ENCODE results near the gene HAND2. TPM values are rescaled to one million over a fixed set of nuclear protein-coding genes. Genes with fewer than 3 reads are reported as not detected.

Gene HAND2
- total RNA-seq = 10 to 100 TPM in 1 of 4 donors, 1 to 10 TPM in 2, under 1 TPM in 1; 0.25 to 11.0 (median 4.1) TPM

- peak in 1 of 2 donors; percentile 71 for DNase-seq (ENCODE audit: low spot score in 2 of 2)
- TF ChIP-seq CTCF (IDR thresholded peaks at IDR 0.05) (no peak), POLR2A (IDR thresholded peaks at IDR 0.05) (no peak)
- WGBS, 2 donors = 1 to 3% methylated on average over 55 to 64 of the region's 81 CpGs
Measured at GRCh38 chr4:173529477-173530325, at the start of gene HAND2. Gene HAND2 (minus strand): TSS chr4:173530229. CDS start chr4:173529289, 940 bp downstream.

GRCh38 chr4:173578956-173579355, 48.9 kb upstream of the HAND2 start:
- WGBS, 2 donors = 73 to 80% methylated on average over 7 of the region's 7 CpGs
- TF ChIP-seq POLR2A (IDR thresholded peaks at IDR 0.05) (no peak), CTCF (IDR thresholded peaks at IDR 0.05) (no peak)
- intact Hi-C loops (cut with DNase I; ENCODE audit: low total_unique reads) = no loop called here
- no peak for DNase-seq (ENCODE audit: low spot score in 2 of 2)
- no peak overlapping the region for H3K4me3 ChIP-seq (ENCODE audit: low read depth, poor library complexity, severe bottlenecking)

More at GRCh38 chr4:173529477-173530325, at the start of gene HAND2:
- H3K4me3 ChIP-seq (ENCODE audit: low read depth, poor library complexity, severe bottlenecking) = peak within 1 kb of the TSS; percentile 45
- intact Hi-C loops (cut with DNase I; ENCODE audit: low total_unique reads) = no loop called here

GRCh38 chr4:173577963-173578362, 47.9 kb upstream of the HAND2 start:
- no peak for DNase-seq (ENCODE audit: low spot score in 2 of 2)
- intact Hi-C loops (cut with DNase I; ENCODE audit: low total_unique reads) = no loop called here
- WGBS, 2 donors = 83 to 85% methylated on average over 5 of the region's 5 CpGs
- H3K4me3 ChIP-seq (ENCODE audit: low read depth, poor library complexity, severe bottlenecking) = no peak overlapping the region
- TF ChIP-seq POLR2A (IDR thresholded peaks at IDR 0.05) (no peak), CTCF (IDR thresholded peaks at IDR 0.05) (no peak)

GRCh38 chr4:173575482-173576152, 45.6 kb upstream of the HAND2 start:
- no peak for TF ChIP-seq CTCF (IDR thresholded peaks at IDR 0.05)
- no peak for TF ChIP-seq POLR2A (IDR thresholded peaks at IDR 0.05)
- H3K4me3 ChIP-seq (ENCODE audit: low read depth, poor library complexity, severe bottlenecking) = no peak overlapping the region
- WGBS, 2 donors = 83 to 89% methylated on average over 5 of the region's 5 CpGs
- intact Hi-C loops (cut with DNase I; ENCODE audit: low total_unique reads) = no loop called here
- no peak for DNase-seq (ENCODE audit: low spot score in 2 of 2)

- no peak overlapping the region for H3K4me3 ChIP-seq (ENCODE audit: low read depth, poor library complexity, severe bottlenecking)
- WGBS, 2 donors = 74 to 75% methylated on average over 1 of the region's 1 CpG
- intact Hi-C loops (cut with DNase I; ENCODE audit: low total_unique reads) = no loop called here
- no peak for DNase-seq (ENCODE audit: low spot score in 2 of 2)
- no peak for TF ChIP-seq POLR2A (IDR thresholded peaks at IDR 0.05)
- no peak for TF ChIP-seq CTCF (IDR thresholded peaks at IDR 0.05)
Measured at GRCh38 chr4:173573725-173574124, 43.7 kb upstream of the HAND2 start.

All from lower leg skin (tissue), 4 donors.